GM19468 (cell line): ENCODE measurements around the gene VAMP1.
"Not testable (repeated sequence)": the region's sequence is repeated elsewhere in the genome, so short reads cannot be mapped to it uniquely, and the experiment has no call there.

ENCODE experiments used
- ATAC-seq: cut with Tn5 transposase; IDR thresholded peaks from one replicate; pipeline ENCODE4 v1.9.1; 2021; ENCODE audit warnings: mild to moderate bottlenecking, moderate library complexity, moderate number of reproducible peaks; ENCODE audit not compliant: unreplicated experiment; ENCODE audit errors: extremely low read depth

The VAMP1 gene

GRCh38 chr12:6427796-6428195 is 42.7 kb downstream of the VAMP1 start:
- ATAC-seq: not testable (repeated sequence)

GRCh38 chr12:6426882-6427671 is 43.4 kb downstream of the VAMP1 start:
- peak; percentile 36 for ATAC-seq

- ATAC-seq: no peak
These were observed 44.6 kb downstream of the VAMP1 start for GRCh38 chr12:6425590-6426531.

GRCh38 chr12:6424866-6425265 is 45.6 kb downstream of the VAMP1 start:
- no peak for ATAC-seq

- ATAC-seq: no peak
These were observed 46.5 kb downstream of the VAMP1 start for GRCh38 chr12:6424008-6424347.

- no peak for ATAC-seq
These were observed 47.0 kb downstream of the VAMP1 start for GRCh38 chr12:6423267-6424007.

GRCh38 chr12:6420364-6420763 is 50.1 kb downstream of the VAMP1 start:
- no peak for ATAC-seq

- no peak for ATAC-seq
These were observed 51.7 kb downstream of the VAMP1 start for GRCh38 chr12:6418796-6419195.

- ATAC-seq: no peak
These were observed 53.9 kb downstream of the VAMP1 start for GRCh38 chr12:6416596-6416995.
